Fibroblast of villous mesenchyme (primary cell): ENCODE data around the gene MACC1. TPM values are rescaled to one million over a fixed set of nuclear protein-coding genes. Genes with fewer than 3 reads are reported as not detected.

Source experiments
- DNase-seq: peaks from one replicate; pipeline ENCODE4 v3.0.0-alpha.2; 2010; ENCODE audit warnings: low read depth
- H3K4me3 ChIP-seq: 2 replicates; pipeline ENCODE4 v1.5.1; 2011; ENCODE audit warnings: low read depth, mild to moderate bottlenecking, low read length
- CTCF ChIP-seq: IDR thresholded peaks from 2 replicates; pipeline ENCODE4 v1.5.1; 2012; ENCODE audit warnings: low read depth, mild to moderate bottlenecking, low read length; ENCODE audit not compliant: insufficient read depth
- total RNA-seq: library from RNA; depleted of rRNA; stranded (reverse); fragments of >200 nt; gene quantifications from 2 replicates; pipeline ENCODE4 v1.2.3, GENCODE V29; 2012

Gene MACC1
- total RNA-seq, 1 donor, result under 0.01 TPM

- H3K4me3 ChIP-seq, result no peak overlapping the region
- peak; percentile 55 for DNase-seq
- no peak for TF ChIP-seq CTCF
These were observed 27.3 kb upstream of the MACC1 start for GRCh38 chr7:20244334-20245120.

GRCh38 chr7:20241911-20242261, 24.7 kb upstream of the MACC1 start:
- H3K4me3 ChIP-seq, result no peak overlapping the region
- TF ChIP-seq CTCF, result no peak
- no peak for DNase-seq

- no peak overlapping the region for H3K4me3 ChIP-seq
- DNase-seq, result peak; percentile 27
- no peak for TF ChIP-seq CTCF
These were observed 24.2 kb upstream of the MACC1 start for GRCh38 chr7:20241194-20241910.

- H3K4me3 ChIP-seq, result no peak overlapping the region
- no peak for TF ChIP-seq CTCF
- no peak for DNase-seq
These were observed 23.1 kb upstream of the MACC1 start for GRCh38 chr7:20240080-20240926.

GRCh38 chr7:20238754-20239324, 21.7 kb upstream of the MACC1 start:
- DNase-seq, result no peak
- H3K4me3 ChIP-seq, result no peak overlapping the region
- no peak for TF ChIP-seq CTCF

GRCh38 chr7:20238194-20238753, 21.1 kb upstream of the MACC1 start:
- DNase-seq, result no peak
- no peak overlapping the region for H3K4me3 ChIP-seq
- no peak for TF ChIP-seq CTCF
